Activated CD4-positive, alpha-beta memory T cell treated with anti-CD3 and anti-CD28 coated beads, Interleukin-2, amount 10 ng/mL, durations not matched to agents 7 days and 5 days (primary cell): ENCODE data around the gene MCU. TPM values are rescaled to one million over a fixed set of nuclear protein-coding genes. Genes with fewer than 3 reads are reported as not detected.

Experiments used
- CTCF ChIA-PET: fragments of 350-600 bp; sonication (Branson Sonifier 250); formaldehyde crosslinking; loops from one replicate; lab custom pipeline; 2021; ENCODE audit warnings: antibody characterized with exemption, inconsistent platforms; lab: Charles Lee
- POLR2A ChIA-PET: fragments of 350-600 bp; sonication (Branson Sonifier 250); formaldehyde crosslinking; loops from one replicate; lab custom pipeline; 2021; ENCODE audit warnings: antibody characterized with exemption; lab: Charles Lee
- DNase-seq: peaks from one replicate; pipeline ENCODE4 v3.0.0-alpha.2; 2020
- H3K27ac Mint-ChIP-seq: one replicate; pipeline ENCODE4 v1.8.0; 2021; ENCODE audit warnings: mild to moderate bottlenecking, mixed read lengths
- H3K27me3 Mint-ChIP-seq: one replicate; pipeline ENCODE4 v1.8.0; 2021; ENCODE audit warnings: mixed read lengths
- H3K36me3 Mint-ChIP-seq: one replicate; pipeline ENCODE4 v1.8.0; 2021; ENCODE audit warnings: low read depth, mixed read lengths
- H3K4me1 Mint-ChIP-seq: one replicate; pipeline ENCODE4 v1.8.0; 2021; ENCODE audit warnings: mixed read lengths
- H3K4me3 Mint-ChIP-seq: one replicate; pipeline ENCODE4 v1.8.0; 2021; ENCODE audit warnings: mild to moderate bottlenecking, mixed read lengths
- H3K9me3 Mint-ChIP-seq: one replicate; pipeline ENCODE4 v1.8.0; 2021; ENCODE audit warnings: mixed read lengths
- total RNA-seq, 2 experiments: library from RNA; stranded (reverse); gene quantifications; one replicate each; pipeline ENCODE4 v1.2.3, GENCODE V29; 2021

Gene MCU
- total RNA-seq, 2 experiments from 2014 or later, result 14.5 to 16.1 TPM

DNA sequence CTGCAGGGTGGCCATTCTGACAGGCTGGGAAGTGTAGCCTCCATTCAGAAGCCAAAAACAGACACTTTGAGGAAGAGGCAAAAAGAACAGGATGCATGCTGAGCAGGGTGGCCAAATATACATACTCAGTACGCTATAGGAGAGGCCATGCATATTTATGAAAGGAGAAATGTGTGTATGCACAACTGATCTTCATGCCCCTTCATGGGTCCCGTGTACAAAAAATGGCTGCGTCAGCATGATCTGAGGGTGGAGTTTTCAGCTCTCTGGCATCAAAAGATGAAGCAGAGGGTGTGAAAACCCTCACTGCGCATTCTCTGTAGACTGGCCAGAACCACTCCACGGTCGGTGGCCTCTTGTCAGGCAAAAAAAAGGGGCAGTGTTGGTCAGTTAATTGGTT is 166.1 kb downstream of the MCU start:
- POLR2A ChIA-PET, result no interaction called here
- H3K4me1 Mint-ChIP-seq, result no peaks in the 10 kb centered on the region
- no peaks in the 10 kb centered on the region for H3K27me3 Mint-ChIP-seq

GRCh38 chr10:72862957-72863356 is 171.0 kb downstream of the MCU start:
- ChIA-PET POLR2A (no interaction called here), CTCF (no interaction called here)
- H3K27me3 Mint-ChIP-seq, result no peaks in the 10 kb centered on the region
- no peak for DNase-seq
- H3K4me3 Mint-ChIP-seq, result no peak overlapping the region
- no peaks in the 10 kb centered on the region for H3K4me1 Mint-ChIP-seq
- peaks cover 2% of the 10 kb centered on the region for H3K36me3 Mint-ChIP-seq
- no peak overlapping the region for H3K27ac Mint-ChIP-seq
- H3K9me3 Mint-ChIP-seq, result no peaks in the 10 kb centered on the region

More for the DNA sequence above, 166.1 kb downstream of the MCU start:
- H3K9me3 Mint-ChIP-seq, result no peaks in the 10 kb centered on the region
- H3K4me3 Mint-ChIP-seq, result no peak overlapping the region
- H3K36me3 Mint-ChIP-seq, result peaks cover 2% of the 10 kb centered on the region
- H3K27ac Mint-ChIP-seq, result no peak overlapping the region
- CTCF ChIA-PET, result interaction anchor here (0.9 kb wide), 1 partner anchor 45 kb away, joined by 4 read pairs; no protein-coding TSS in a partner anchor
- no peak for DNase-seq

- H3K27ac Mint-ChIP-seq, result no peak overlapping the region
- no peak for DNase-seq
- H3K9me3 Mint-ChIP-seq, result no peaks in the 10 kb centered on the region
- ChIA-PET CTCF (interaction anchor here (1.8 kb wide), 2 partner anchors 15 to 511 kb away, joined by 5 to 7 read pairs; no protein-coding TSS in a partner anchor), POLR2A (interaction anchor here (1.0 kb wide), 1 partner anchor 222 kb away, joined by 3 read pairs; no protein-coding TSS in a partner anchor)
- no peak overlapping the region for H3K4me3 Mint-ChIP-seq
- no peaks in the 10 kb centered on the region for H3K27me3 Mint-ChIP-seq
- no peaks in the 10 kb centered on the region for H3K4me1 Mint-ChIP-seq
- H3K36me3 Mint-ChIP-seq, result peaks cover 8% of the 10 kb centered on the region
These were observed 183.5 kb downstream of the MCU start for GRCh38 chr10:72875250-72876055.

DNA sequence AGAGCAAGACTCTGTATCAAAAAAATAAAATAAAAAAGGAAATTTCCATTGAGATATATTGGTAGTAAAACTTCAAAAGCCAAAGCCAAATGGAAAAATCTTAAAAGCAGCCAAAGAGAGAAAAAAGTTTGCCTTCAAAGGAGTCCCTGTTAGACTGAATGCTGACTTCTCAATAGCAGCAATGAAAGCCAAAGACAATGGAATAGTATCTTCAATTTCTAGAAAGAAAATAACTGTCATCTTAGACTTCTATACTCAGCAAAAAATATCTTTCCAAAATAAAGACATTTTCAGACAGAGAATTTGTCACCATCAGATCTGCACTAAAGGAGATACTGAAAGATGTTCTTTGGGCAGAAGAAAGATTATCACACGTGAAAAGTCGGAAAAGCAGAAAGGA is 187.3 kb downstream of the MCU start:
- H3K4me1 Mint-ChIP-seq, result no peaks in the 10 kb centered on the region
- no peak overlapping the region for H3K27ac Mint-ChIP-seq
- no peak for DNase-seq
- ChIA-PET POLR2A (no interaction called here), CTCF (no interaction called here)
- H3K27me3 Mint-ChIP-seq, result no peaks in the 10 kb centered on the region
- peaks cover 13% of the 10 kb centered on the region for H3K36me3 Mint-ChIP-seq
- H3K9me3 Mint-ChIP-seq, result no peaks in the 10 kb centered on the region
- no peak overlapping the region for H3K4me3 Mint-ChIP-seq

DNA sequence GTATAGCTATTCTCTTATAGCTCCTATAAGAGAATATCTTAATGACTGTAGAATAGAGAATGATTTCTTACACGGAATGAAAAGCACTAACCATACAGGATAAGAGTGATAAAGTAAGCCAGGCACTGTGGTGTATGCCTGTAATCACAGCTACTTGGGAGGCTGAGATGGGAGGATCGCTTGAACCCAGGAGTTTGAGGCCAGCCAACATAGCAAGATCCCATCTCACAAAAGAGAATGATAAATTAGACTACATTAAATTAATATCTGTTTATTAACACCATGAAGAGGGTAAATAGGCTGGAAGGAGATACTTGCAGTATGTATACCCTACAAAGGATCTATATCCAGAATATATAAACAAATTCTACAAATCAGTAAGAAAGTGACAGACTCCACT is 189.3 kb downstream of the MCU start:
- peaks cover 19% of the 10 kb centered on the region for H3K36me3 Mint-ChIP-seq
- no peak for DNase-seq
- ChIA-PET POLR2A (no interaction called here), CTCF (no interaction called here)
- H3K4me3 Mint-ChIP-seq, result no peak overlapping the region
- no peaks in the 10 kb centered on the region for H3K27me3 Mint-ChIP-seq
- no peaks in the 10 kb centered on the region for H3K4me1 Mint-ChIP-seq
- H3K9me3 Mint-ChIP-seq, result no peaks in the 10 kb centered on the region
- H3K27ac Mint-ChIP-seq, result no peak overlapping the region

GRCh38 chr10:72883861-72884260 is 191.9 kb downstream of the MCU start:
- Mint-ChIP-seq H3K27ac (no peak overlapping the region), H3K27me3 (no peaks in the 10 kb centered on the region), H3K4me1 (peaks cover 13% of the 10 kb centered on the region), H3K9me3 (no peaks in the 10 kb centered on the region), H3K36me3 (peaks cover 25% of the 10 kb centered on the region), H3K4me3 (no peak overlapping the region)
- ChIA-PET CTCF (no interaction called here), POLR2A (no interaction called here)
- DNase-seq, result no peak

DNA sequence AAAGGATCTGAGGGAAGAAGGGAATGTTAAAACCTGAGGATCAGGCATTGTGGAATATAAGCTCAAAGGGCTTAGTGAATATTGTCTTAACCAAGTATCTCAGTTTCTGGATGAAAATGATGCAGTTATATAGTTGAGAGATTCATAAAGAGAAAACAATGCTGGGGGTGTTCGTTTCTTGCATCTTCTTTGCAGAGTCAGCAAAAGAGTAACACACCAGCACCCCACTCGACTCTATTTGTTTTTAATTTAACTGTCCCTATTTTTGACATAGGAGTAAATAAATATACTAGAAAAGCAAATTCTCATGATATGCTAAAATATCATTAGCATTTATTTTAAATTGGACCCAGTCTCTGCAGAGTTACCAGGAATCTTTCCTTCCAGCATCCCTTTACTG is 194.0 kb downstream of the MCU start:
- Mint-ChIP-seq H3K4me3 (no peak overlapping the region), H3K36me3 (peaks cover 23% of the 10 kb centered on the region), H3K27ac (no peak overlapping the region), H3K9me3 (no peaks in the 10 kb centered on the region), H3K27me3 (no peaks in the 10 kb centered on the region), H3K4me1 (peaks cover 13% of the 10 kb centered on the region)
- POLR2A ChIA-PET, result no interaction called here
- DNase-seq, result no peak
- CTCF ChIA-PET, result no interaction called here

- no peak overlapping the region for H3K4me3 Mint-ChIP-seq
- no peak for DNase-seq
- ChIA-PET POLR2A (no interaction called here), CTCF (no interaction called here)
- H3K36me3 Mint-ChIP-seq, result peaks cover 23% of the 10 kb centered on the region
- H3K4me1 Mint-ChIP-seq, result peaks cover 13% of the 10 kb centered on the region
- no peak overlapping the region for H3K27ac Mint-ChIP-seq
- no peaks in the 10 kb centered on the region for H3K27me3 Mint-ChIP-seq
- H3K9me3 Mint-ChIP-seq, result no peaks in the 10 kb centered on the region
These were observed 194.7 kb downstream of the MCU start for GRCh38 chr10:72886621-72887020.

- no peak overlapping the region for H3K27ac Mint-ChIP-seq
- CTCF ChIA-PET, result no interaction called here
- no peaks in the 10 kb centered on the region for H3K27me3 Mint-ChIP-seq
- no peaks in the 10 kb centered on the region for H3K9me3 Mint-ChIP-seq
- POLR2A ChIA-PET, result no interaction called here
- peaks cover 23% of the 10 kb centered on the region for H3K36me3 Mint-ChIP-seq
- no peak for DNase-seq
- H3K4me3 Mint-ChIP-seq, result no peak overlapping the region
- H3K4me1 Mint-ChIP-seq, result peaks cover 13% of the 10 kb centered on the region
These were observed 195.1 kb downstream of the MCU start for GRCh38 chr10:72887043-72887442.

DNA sequence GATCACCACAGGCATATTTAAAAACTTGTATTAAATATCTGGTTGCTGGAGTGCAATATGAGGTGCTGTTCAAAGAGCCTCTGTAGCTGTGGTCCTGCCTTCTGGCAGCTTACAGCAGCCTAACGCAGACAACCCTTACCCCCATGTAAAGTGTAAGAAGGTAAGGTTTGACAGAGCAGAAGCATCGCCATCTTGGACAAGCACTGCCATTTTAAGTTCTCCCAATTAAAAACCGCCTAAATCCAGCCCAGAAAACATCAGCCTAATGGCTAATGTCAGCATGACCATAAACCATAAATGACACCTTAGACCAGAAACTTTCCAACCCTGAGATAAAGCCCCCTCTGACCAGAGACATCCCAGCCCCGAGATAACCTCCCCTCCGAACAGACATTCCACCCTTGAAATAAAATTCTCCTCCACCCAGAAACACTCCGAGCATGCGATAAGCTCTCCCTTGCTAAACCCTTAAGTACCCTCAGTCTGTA is 196.3 kb downstream of the MCU start:
- Mint-ChIP-seq H3K9me3 (no peaks in the 10 kb centered on the region), H3K4me1 (peaks cover 13% of the 10 kb centered on the region), H3K4me3 (no peak overlapping the region), H3K36me3 (peaks cover 23% of the 10 kb centered on the region), H3K27me3 (peaks cover 2% of the 10 kb centered on the region), H3K27ac (no peak overlapping the region)
- DNase-seq, result no peak
- ChIA-PET POLR2A (no interaction called here), CTCF (no interaction called here)

DNA sequence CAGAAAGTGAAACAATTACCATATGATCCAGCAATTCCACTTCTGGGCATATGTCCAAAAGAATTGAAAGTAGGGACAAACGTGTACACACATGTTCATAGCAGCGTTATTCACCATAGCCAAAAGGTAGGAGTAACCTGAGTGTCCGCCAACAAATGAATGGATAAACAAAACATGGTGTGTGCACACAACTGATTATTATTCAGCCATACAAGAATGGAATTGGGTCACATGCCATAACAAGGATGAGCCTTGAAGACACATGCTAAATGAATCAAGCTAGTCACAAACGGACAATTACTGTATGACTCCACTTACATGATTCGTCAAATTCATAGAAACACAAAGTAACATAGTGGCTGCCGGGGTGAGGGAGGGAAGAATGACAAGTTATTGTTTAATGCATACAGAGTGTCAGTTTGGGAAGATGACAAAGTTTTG is 197.5 kb downstream of the MCU start:
- peaks cover 7% of the 10 kb centered on the region for H3K27me3 Mint-ChIP-seq
- H3K36me3 Mint-ChIP-seq, result peaks cover 18% of the 10 kb centered on the region
- H3K4me1 Mint-ChIP-seq, result peaks cover 13% of the 10 kb centered on the region
- CTCF ChIA-PET, result interaction anchor here (0.6 kb wide), 1 partner anchor 32 kb away, joined by 4 read pairs; no protein-coding TSS in a partner anchor
- H3K9me3 Mint-ChIP-seq, result no peaks in the 10 kb centered on the region
- POLR2A ChIA-PET, result no interaction called here
- H3K4me3 Mint-ChIP-seq, result no peak overlapping the region
- DNase-seq, result no peak
- H3K27ac Mint-ChIP-seq, result no peak overlapping the region

DNA sequence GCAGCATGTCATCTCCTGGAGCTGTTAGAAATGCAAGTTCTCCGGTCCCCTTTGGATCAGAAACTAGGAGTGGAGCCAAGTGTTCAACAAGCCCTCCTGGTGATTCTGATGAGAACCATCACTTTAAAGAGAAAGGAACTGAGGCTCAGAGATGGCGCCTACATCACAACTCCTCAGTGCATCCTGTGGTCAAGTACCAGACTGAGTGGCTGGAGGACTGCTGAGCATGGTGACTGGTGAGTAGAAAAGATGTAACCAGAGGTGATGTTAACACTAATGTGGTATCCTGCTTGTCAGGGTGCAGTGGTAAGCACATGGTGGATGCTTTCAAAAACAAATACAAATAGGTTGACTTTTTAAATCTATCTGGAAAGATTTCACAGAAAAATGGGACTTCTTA is 198.1 kb downstream of the MCU start:
- Mint-ChIP-seq H3K4me1 (peaks cover 13% of the 10 kb centered on the region), H3K27me3 (peaks cover 8% of the 10 kb centered on the region), H3K9me3 (no peaks in the 10 kb centered on the region), H3K36me3 (peaks cover 18% of the 10 kb centered on the region), H3K27ac (no peak overlapping the region), H3K4me3 (no peak overlapping the region)
- ChIA-PET CTCF (interaction anchor here (0.7 to 1.2 kb wide), 3 partner anchors 14 to 525 kb away, joined by 3 to 5 read pairs (median 3); no protein-coding TSS in a partner anchor), POLR2A (no interaction called here)
- DNase-seq, result no peak

DNA sequence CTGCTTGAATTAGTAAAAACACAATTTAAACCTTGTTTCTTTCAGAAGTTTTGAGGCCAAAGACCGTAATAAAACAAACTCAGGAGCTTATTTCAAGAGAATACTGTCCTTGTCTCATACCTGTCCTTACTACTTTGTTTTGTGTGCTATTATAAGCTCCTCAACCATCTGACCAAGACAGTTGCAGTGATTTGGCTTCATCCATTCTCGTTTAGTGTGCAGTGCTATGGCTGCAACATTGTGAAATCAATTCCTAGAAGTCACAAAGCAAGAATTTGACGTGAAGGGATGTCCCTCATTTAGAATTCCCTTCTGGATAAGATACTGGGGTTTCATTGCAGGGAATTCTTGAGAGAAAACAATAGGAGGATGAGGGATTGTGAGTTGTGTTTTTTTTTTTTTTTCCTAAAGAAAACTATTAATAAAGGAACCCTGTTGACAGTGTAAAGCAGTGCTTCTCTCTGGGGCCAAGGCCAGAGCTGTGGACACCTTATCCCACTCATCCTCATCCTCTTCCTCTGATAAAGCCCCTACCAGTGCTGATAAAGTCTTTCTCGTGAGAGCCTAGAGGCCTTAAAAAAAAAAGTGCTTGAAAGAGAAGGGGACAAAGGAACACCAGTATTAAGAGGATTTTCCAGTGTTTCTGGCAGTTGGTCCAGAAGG is 201.3 kb downstream of the MCU start, which contains the start of gene OIT3:
Gene OIT3 (plus strand): TSS at position 604 of the 663 bp plus-strand sequence. CDS start 60 bp downstream, outside the sequence.
- DNase-seq, result no peak
- ChIA-PET CTCF (no interaction called here), POLR2A (interaction anchor here (0.7 kb wide), 1 partner anchor 206 kb away, joined by 4 read pairs; no protein-coding TSS in a partner anchor)
- Mint-ChIP-seq H3K4me1 (peaks cover 3% of the 10 kb centered on the region), H3K27ac (no peak within 1 kb of the TSS), H3K9me3 (no peaks in the 10 kb centered on the region), H3K36me3 (peaks cover 7% of the 10 kb centered on the region), H3K4me3 (no peak within 1 kb of the TSS), H3K27me3 (peaks cover 11% of the 10 kb centered on the region)
